Measurements from ENCODE around the gene PCP4.

The PCP4 gene

DNA sequence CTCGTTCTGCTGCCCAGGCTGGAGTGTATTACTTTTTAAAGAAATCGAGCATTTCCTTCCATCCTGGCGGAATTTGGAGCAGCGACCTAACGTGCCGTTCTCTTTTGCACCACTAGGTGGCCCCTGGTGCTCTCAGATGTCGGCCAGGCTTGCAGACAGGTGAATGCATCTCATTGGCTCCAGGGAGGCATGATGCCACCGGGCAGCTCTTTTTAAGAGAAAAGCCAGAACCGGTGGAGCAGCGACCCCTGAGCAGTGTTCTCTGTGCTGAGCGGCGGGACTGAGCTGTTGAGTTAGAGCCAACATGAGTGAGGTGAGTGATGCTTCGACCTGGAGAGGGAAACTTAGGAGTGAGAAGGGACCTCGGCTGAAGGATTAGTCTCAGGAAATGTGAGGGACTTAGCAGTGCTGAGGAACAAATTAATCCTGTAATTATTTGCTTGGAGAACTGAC lies at the start of gene PCP4:
Gene PCP4 (plus strand): TSS at position 241 of the 453 bp plus-strand sequence. CDS start 64 bp downstream, at position 305.
- no peaks in the 10 kb centered on the region for H3K4me1 ChIP-seq (ENCODE audit: insufficient read depth, low read length, poor library complexity, severe bottlenecking)
- TF ChIP-seq, protein P1, sequence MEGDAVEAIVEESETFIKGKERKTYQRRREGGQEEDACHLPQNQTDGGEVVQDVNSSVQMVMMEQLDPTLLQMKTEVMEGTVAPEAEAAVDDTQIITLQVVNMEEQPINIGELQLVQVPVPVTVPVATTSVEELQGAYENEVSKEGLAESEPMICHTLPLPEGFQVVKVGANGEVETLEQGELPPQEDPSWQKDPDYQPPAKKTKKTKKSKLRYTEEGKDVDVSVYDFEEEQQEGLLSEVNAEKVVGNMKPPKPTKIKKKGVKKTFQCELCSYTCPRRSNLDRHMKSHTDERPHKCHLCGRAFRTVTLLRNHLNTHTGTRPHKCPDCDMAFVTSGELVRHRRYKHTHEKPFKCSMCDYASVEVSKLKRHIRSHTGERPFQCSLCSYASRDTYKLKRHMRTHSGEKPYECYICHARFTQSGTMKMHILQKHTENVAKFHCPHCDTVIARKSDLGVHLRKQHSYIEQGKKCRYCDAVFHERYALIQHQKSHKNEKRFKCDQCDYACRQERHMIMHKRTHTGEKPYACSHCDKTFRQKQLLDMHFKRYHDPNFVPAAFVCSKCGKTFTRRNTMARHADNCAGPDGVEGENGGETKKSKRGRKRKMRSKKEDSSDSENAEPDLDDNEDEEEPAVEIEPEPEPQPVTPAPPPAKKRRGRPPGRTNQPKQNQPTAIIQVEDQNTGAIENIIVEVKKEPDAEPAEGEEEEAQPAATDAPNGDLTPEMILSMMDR (conservative IDR thresholded peaks at IDR 0.05; ENCODE audit: low read length) = peak; percentile 85
- TF ChIP-seq EZH2phosphoT487 (IDR thresholded peaks at IDR 0.05; ENCODE audit: borderline replicate concordance) = no peak
- H3K27me3 ChIP-seq (ENCODE audit: insufficient read depth, low read length, poor library complexity, severe bottlenecking) = no peaks in the 10 kb centered on the region
- H3F3A ChIP-seq (ENCODE audit: low read depth) = no peaks in the 10 kb centered on the region
- H4K20me1 ChIP-seq (ENCODE audit: insufficient read depth, low read length, poor library complexity, severe bottlenecking) = no peaks in the 10 kb centered on the region
- H3K9ac ChIP-seq (ENCODE audit: low read depth, low read length, poor library complexity, severe bottlenecking) = no peak within 1 kb of the TSS
- no peaks in the 10 kb centered on the region for H3K9me3 ChIP-seq (ENCODE audit: insufficient read depth, low read depth, low read length)
- H3K4me2 ChIP-seq (ENCODE audit: low read depth, low read length, poor library complexity, severe bottlenecking) = no peak within 1 kb of the TSS
- no peaks in the 10 kb centered on the region for H3K9me2 ChIP-seq (replicated peaks; ENCODE audit: low read depth, low read length)
- H3K79me2 ChIP-seq (ENCODE audit: insufficient read depth, low read length) = no peaks in the 10 kb centered on the region
- no peak within 1 kb of the TSS for H3K4me3 ChIP-seq (ENCODE audit: low read length, poor library complexity, severe bottlenecking)
- no peak within 1 kb of the TSS for H2AFZ ChIP-seq (ENCODE audit: low read length)
- H3K36me3 ChIP-seq (ENCODE audit: insufficient read depth, low read length) = no peaks in the 10 kb centered on the region

DNA sequence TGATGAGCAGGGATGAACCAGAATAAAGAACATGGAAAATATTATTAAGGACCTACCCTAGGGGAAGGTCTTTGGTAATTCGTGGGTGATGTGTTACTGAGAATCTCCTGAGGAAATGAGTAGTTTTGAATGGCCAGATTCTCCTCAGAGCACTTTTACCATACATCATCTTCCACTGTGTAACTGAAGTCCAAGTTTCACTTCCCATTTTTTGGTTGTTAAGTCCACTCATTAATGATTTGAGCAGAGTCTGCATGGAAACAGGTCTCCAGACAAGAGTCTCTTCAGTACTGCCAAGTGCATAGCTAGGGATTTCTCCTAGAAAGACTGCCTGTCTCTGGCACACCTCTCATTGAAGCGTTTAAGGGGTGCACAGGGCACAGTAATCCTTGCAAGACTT lies 48.7 kb upstream of the PCP4 start:
- Histone ChIP-seq H3K9ac (ENCODE audit: low read depth, low read length, poor library complexity, severe bottlenecking) (no peak overlapping the region), H3K4me3 (ENCODE audit: low read length, poor library complexity, severe bottlenecking) (no peak overlapping the region), H3K9me3 (ENCODE audit: insufficient read depth, low read depth, low read length) (no peaks in the 10 kb centered on the region), H4K20me1 (ENCODE audit: insufficient read depth, low read length, poor library complexity, severe bottlenecking) (no peaks in the 10 kb centered on the region), H3F3A (ENCODE audit: low read depth) (no peaks in the 10 kb centered on the region), H3K9me2 (replicated peaks; ENCODE audit: low read depth, low read length) (no peaks in the 10 kb centered on the region), H3K27me3 (ENCODE audit: insufficient read depth, low read length, poor library complexity, severe bottlenecking) (no peaks in the 10 kb centered on the region), H3K4me1 (ENCODE audit: insufficient read depth, low read length, poor library complexity, severe bottlenecking) (no peaks in the 10 kb centered on the region), H3K36me3 (ENCODE audit: insufficient read depth, low read length) (no peaks in the 10 kb centered on the region), H2AFZ (ENCODE audit: low read length) (no peak overlapping the region), H3K79me2 (ENCODE audit: insufficient read depth, low read length) (no peaks in the 10 kb centered on the region), H3K4me2 (ENCODE audit: low read depth, low read length, poor library complexity, severe bottlenecking) (no peak overlapping the region)
- TF ChIP-seq, protein P1 (conservative IDR thresholded peaks at IDR 0.05; ENCODE audit: low read length) = no peak
- TF ChIP-seq EZH2phosphoT487 (IDR thresholded peaks at IDR 0.05; ENCODE audit: borderline replicate concordance) = no peak

DNA sequence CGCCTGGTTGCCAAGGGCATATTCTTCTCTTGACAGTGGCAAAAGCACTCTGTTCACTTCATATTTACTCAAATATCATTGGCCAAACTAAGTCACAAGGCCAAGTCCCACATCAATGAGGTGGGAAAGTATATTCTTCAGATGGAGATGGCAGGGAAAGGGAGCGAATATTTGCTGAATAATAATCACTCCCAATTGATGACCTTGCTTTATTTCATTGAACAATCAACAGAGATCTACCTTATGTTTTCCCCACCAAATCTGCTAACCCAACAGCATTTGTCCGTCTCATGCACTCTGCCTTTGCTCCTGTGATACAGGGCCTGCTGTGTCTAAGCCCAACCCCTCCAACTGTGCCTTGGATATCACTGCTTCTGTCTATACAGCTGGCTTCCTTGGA lies 45.2 kb upstream of the PCP4 start:
- no peak for TF ChIP-seq EZH2phosphoT487 (IDR thresholded peaks at IDR 0.05; ENCODE audit: borderline replicate concordance)
- TF ChIP-seq, protein P1 (conservative IDR thresholded peaks at IDR 0.05; ENCODE audit: low read length) = no peak

More for the DNA sequence above, 45.2 kb upstream of the PCP4 start:
- Histone ChIP-seq H3K27me3 (ENCODE audit: insufficient read depth, low read length, poor library complexity, severe bottlenecking) (no peaks in the 10 kb centered on the region), H3K9me3 (ENCODE audit: insufficient read depth, low read depth, low read length) (no peaks in the 10 kb centered on the region), H3K79me2 (ENCODE audit: insufficient read depth, low read length) (no peaks in the 10 kb centered on the region), H3K4me3 (ENCODE audit: low read length, poor library complexity, severe bottlenecking) (no peak overlapping the region), H4K20me1 (ENCODE audit: insufficient read depth, low read length, poor library complexity, severe bottlenecking) (no peaks in the 10 kb centered on the region), H3F3A (ENCODE audit: low read depth) (no peaks in the 10 kb centered on the region), H2AFZ (ENCODE audit: low read length) (no peak overlapping the region), H3K9me2 (replicated peaks; ENCODE audit: low read depth, low read length) (no peaks in the 10 kb centered on the region), H3K4me1 (ENCODE audit: insufficient read depth, low read length, poor library complexity, severe bottlenecking) (no peaks in the 10 kb centered on the region), H3K9ac (ENCODE audit: low read depth, low read length, poor library complexity, severe bottlenecking) (no peak overlapping the region), H3K4me2 (ENCODE audit: low read depth, low read length, poor library complexity, severe bottlenecking) (no peak overlapping the region), H3K36me3 (ENCODE audit: insufficient read depth, low read length) (no peaks in the 10 kb centered on the region)

Data from Loucy (cell line).